CD4-positive, alpha-beta T cell treated with Interleukin-21 for 1 hour (primary cell): ENCODE measurements around the gene MYRF.

ENCODE experiments used
- DNase-seq: peaks from one replicate; pipeline ENCODE4 v3.0.0-alpha.2; 2020

MYRF gene

GRCh38 chr11:61762223-61762615 is 9.8 kb downstream of the MYRF start:
- DNase-seq, result no peak

- DNase-seq, result no peak
Measured at GRCh38 chr11:61762798-61763197, 10.4 kb downstream of the MYRF start.

GRCh38 chr11:61763930-61764605 is 11.6 kb downstream of the MYRF start:
- no peak for DNase-seq

GRCh38 chr11:61764606-61765260 is 12.3 kb downstream of the MYRF start:
- no peak for DNase-seq

- DNase-seq, result no peak
Measured at GRCh38 chr11:61765550-61766253, 13.3 kb downstream of the MYRF start.

- no peak for DNase-seq
Measured at GRCh38 chr11:61766353-61766841, 14.0 kb downstream of the MYRF start.

GRCh38 chr11:61768376-61769076 is 16.1 kb downstream of the MYRF start:
- no peak for DNase-seq

GRCh38 chr11:61769169-61769920 is 16.9 kb downstream of the MYRF start:
- DNase-seq, result no peak

GRCh38 chr11:61769946-61770683 is 17.7 kb downstream of the MYRF start:
- no peak for DNase-seq

GRCh38 chr11:61771195-61771894 is 18.9 kb downstream of the MYRF start:
- DNase-seq, result no peak

GRCh38 chr11:61771985-61772455 is 19.6 kb downstream of the MYRF start:
- DNase-seq, result no peak

GRCh38 chr11:61773356-61773755 is 20.9 kb downstream of the MYRF start:
- DNase-seq, result no peak

- DNase-seq, result no peak
Measured at GRCh38 chr11:61773809-61774208, 21.4 kb downstream of the MYRF start.

- no peak for DNase-seq
Measured at GRCh38 chr11:61774411-61774810, 22.0 kb downstream of the MYRF start.

GRCh38 chr11:61775106-61775505 is 22.7 kb downstream of the MYRF start:
- no peak for DNase-seq

GRCh38 chr11:61775606-61776554 is 23.4 kb downstream of the MYRF start:
- peak; percentile 32 for DNase-seq

GRCh38 chr11:61776561-61777075 is 24.2 kb downstream of the MYRF start:
- peak; percentile 53 for DNase-seq

- DNase-seq, result peak; percentile 79
Measured at GRCh38 chr11:61777234-61778090, 25.0 kb downstream of the MYRF start.
